Large intestine (tissue), 3 donors: ENCODE results near the gene ARHGAP26. TPM values are rescaled to one million over a fixed set of nuclear protein-coding genes. Genes with fewer than 3 reads are reported as not detected.

Experiments used
- DNase-seq, 2 donors: peaks; one replicate each; pipeline versions ENCODE4 v3.0.0 to v3.0.0-alpha.2; 2013
- H3K27ac ChIP-seq: one replicate; pipeline ENCODE4 v1.5.1; 2013; ENCODE audit warnings: low read length
- H3K27me3 ChIP-seq: 2 replicates; pipeline ENCODE4 v1.6.1; 2013; ENCODE audit warnings: low read length; ENCODE audit not compliant: control insufficient read depth, insufficient read depth
- H3K36me3 ChIP-seq: 2 replicates; pipeline ENCODE4 v1.6.1; 2013; ENCODE audit warnings: low read length; ENCODE audit not compliant: control insufficient read depth, insufficient read depth
- H3K4me1 ChIP-seq: one replicate; pipeline ENCODE4 v1.6.1; 2013; ENCODE audit warnings: low read length; ENCODE audit not compliant: control insufficient read depth, insufficient read depth
- H3K4me3 ChIP-seq: one replicate; pipeline ENCODE4 v1.5.1; 2013; ENCODE audit warnings: low read length
- H3K9me3 ChIP-seq: one replicate; pipeline ENCODE4 v1.6.1; 2013; ENCODE audit warnings: mild to moderate bottlenecking, low read depth, low read length, moderate library complexity; ENCODE audit not compliant: control insufficient read depth
- WGBS: methylation state at CpG from one replicate; pipeline ENCODE4 v1.1.5; 2013; ENCODE audit warnings: low lambda C conversion rate; ENCODE audit not compliant: insufficient coverage; 5-methylcytosine and 5-hydroxymethylcytosine counted together
- polyA plus RNA-seq: library from polyadenylated mRNA; unstranded; fragments of 120-200 nt; gene quantifications from one replicate; pipeline ENCODE4 v1.2.1, GENCODE V29; 2013

Gene ARHGAP26
- polyA plus RNA-seq, 1 donor: 31.8 TPM

DNA sequence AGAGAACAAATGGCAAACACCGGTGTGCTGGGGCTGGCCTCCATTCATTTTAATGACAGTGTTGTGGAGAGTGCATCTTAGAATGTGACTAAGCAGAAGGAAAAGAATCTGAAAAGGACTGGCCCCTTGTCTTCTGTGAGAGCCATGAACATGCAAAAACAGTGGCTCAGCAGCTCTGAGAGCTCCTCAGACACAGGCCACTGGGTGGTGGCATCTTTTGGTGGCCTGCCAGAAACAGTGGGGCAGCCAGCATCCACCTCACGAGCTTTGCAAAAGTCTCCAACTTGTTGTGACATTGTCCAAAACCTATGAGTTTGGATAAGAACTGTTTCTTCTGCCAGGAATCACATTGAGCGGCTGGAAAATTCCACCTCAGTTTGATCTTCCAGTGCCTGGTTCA lies 399.9 kb downstream of the ARHGAP26 start:
- Histone ChIP-seq H3K4me1 (peaks cover 40% of the 10 kb centered on the region), H3K4me3 (no peak overlapping the region), H3K27me3 (no peaks in the 10 kb centered on the region), H3K9me3 (no peaks in the 10 kb centered on the region), H3K36me3 (peaks cover 7% of the 10 kb centered on the region), H3K27ac (no peak overlapping the region)
- DNase-seq: no peak
- WGBS: no CpG with 5 or more reads among the region's 3 CpGs

DNA sequence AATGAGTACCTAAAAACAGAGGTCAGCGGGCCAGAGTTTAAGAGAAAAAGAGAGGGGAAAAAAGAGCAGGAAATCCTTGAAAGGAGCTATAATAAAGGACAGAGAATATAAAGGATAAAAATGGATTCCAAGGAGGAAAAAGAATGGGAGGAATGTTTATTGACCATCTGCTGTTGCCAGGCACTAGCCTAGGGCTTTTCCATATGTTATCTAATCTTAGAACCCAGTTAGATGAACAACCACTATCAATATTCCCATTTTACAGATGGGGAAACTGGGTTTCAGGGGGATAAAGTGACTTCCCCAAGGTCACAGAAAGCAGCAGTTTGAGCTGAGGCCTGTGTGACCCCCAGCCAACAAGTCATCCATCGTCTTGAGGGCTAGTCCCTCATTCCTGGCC lies 400.8 kb downstream of the ARHGAP26 start:
- WGBS: no CpG with 5 or more reads among the region's 2 CpGs
- no peak for DNase-seq
- H3K9me3 ChIP-seq: no peaks in the 10 kb centered on the region

DNA sequence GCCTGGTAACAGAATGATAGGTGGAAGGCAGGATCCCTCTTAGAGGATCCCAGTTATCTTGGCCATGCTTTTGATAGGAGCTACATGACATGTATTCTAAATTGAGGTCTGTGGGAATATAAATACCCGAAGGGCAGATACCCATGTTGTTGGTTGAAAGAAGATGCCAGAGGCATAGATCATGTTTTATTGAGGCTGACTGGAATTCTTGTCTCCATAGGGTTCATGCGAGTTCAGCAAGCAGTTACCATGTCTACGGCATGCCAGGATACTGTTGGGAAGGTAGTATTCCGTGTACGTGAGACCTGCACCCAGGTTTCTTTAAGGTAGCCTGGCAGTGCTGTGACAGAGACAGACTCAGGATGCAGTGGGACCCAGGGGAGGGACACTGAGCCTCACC lies 402.6 kb downstream of the ARHGAP26 start:
- DNase-seq: no peak
- peaks cover 17% of the 10 kb centered on the region for H3K4me1 ChIP-seq
- H3K36me3 ChIP-seq: peaks cover 7% of the 10 kb centered on the region
- H3K4me3 ChIP-seq: no peak overlapping the region
- H3K27ac ChIP-seq: no peak overlapping the region
- H3K9me3 ChIP-seq: no peaks in the 10 kb centered on the region
- H3K27me3 ChIP-seq: no peaks in the 10 kb centered on the region
- WGBS: no CpG with 5 or more reads among the region's 5 CpGs

More for the DNA sequence above, 400.8 kb downstream of the ARHGAP26 start:
- Histone ChIP-seq H3K27ac (no peak overlapping the region), H3K4me3 (no peak overlapping the region), H3K4me1 (peaks cover 33% of the 10 kb centered on the region), H3K27me3 (no peaks in the 10 kb centered on the region), H3K36me3 (peaks cover 7% of the 10 kb centered on the region)

DNA sequence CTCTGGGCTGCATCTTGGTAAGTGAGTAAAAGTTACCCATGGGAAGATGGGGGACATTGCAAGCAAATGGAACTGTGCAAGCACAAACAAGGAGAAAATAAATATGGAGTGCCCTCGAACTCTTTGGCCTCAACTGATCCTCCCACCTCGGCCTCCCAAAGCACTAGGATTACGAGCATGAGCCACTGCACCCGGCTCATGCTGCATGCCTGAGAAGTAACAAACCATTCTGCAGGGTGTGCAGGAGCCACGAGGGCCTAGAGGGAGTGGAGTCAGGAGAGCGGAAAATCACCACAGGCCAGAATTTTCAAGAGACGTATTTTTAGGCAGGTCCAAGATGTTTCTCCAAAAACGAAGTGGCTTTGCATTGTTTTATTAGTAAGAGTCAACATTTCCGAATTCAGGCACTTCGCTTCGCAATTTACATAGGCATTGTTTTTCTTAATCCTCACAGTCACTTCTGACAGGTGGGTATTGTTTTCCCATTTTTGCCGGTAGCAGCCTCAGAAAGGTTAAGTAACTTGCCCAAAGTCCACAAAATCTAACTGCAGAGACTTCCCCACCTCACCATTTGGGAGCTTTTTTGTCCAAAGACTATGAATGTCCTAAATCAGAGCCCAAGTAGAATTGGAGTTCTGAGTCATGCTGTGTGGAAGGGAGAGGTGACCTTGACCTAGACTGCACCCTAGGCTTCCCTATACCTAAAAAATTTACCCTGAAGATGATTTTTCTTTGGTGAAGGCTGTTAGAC lies 403.1 kb downstream of the ARHGAP26 start:
- WGBS: no CpG with 5 or more reads among the region's 12 CpGs
- no peak overlapping the region for H3K27ac ChIP-seq
- H3K9me3 ChIP-seq: no peaks in the 10 kb centered on the region
- peaks cover 12% of the 10 kb centered on the region for H3K4me1 ChIP-seq
- no peak overlapping the region for H3K4me3 ChIP-seq
- H3K27me3 ChIP-seq: no peaks in the 10 kb centered on the region
- peaks cover 7% of the 10 kb centered on the region for H3K36me3 ChIP-seq
- DNase-seq: no peak

DNA sequence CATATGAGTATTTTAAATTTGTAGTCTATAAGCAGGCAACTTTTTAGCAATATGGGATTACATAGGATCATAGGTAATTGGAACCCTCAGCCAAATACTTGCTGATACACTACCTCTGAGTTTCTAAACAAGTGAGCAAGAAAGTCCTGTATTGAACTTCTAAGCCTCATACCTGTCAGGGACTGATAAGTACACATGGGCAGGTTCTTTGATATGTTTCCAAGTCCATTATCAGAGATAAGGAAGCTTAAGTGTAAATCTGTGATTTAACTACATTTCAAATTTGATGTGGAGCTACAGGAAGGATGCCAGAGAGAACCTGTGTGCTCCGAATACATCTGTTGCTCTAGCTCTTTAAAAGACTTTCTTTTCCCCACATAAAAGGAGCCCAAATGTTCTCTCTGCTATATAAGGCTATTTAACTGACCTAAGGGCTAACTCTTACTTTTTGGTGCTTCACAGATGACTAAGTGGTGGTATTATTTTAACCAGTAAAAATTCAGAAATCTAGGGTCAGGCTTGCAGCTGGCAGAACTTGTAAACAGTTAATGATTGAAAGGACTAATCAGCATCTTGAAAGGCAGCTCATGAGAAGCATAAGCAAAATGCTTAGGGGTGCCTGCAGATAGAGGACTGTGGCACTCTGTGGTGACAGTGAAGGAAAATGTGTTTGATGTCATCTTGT lies 404.7 kb downstream of the ARHGAP26 start:
- no CpG with 5 or more reads among the region's 1 CpG for WGBS
- no peak for DNase-seq
- H3K4me3 ChIP-seq: no peak overlapping the region
- no peak overlapping the region for H3K27ac ChIP-seq
- no peaks in the 10 kb centered on the region for H3K4me1 ChIP-seq
- H3K36me3 ChIP-seq: peaks cover 10% of the 10 kb centered on the region
- no peaks in the 10 kb centered on the region for H3K9me3 ChIP-seq
- no peaks in the 10 kb centered on the region for H3K27me3 ChIP-seq

DNA sequence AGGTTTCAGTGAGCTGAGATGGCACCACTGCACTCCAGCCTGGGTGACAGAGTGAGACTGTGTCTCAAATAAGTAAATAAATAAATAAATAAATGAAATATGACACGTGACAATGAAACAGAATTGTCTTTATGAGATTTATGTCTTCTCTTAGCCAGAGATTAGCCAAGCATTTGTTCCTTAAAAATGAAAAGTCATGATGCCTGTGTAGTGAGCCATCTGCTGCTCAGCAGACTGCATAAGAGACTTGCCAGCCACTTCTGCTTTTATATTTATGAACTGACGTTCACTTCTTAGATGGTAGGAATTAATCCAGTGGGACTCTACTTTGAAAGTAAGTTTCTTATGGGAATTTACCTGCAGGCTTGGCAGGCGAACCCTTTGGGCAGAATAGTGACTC lies 405.9 kb downstream of the ARHGAP26 start:
- no peaks in the 10 kb centered on the region for H3K9me3 ChIP-seq
- H3K4me3 ChIP-seq: no peak overlapping the region
- H3K27me3 ChIP-seq: no peaks in the 10 kb centered on the region
- H3K4me1 ChIP-seq: no peaks in the 10 kb centered on the region
- WGBS: no CpG with 5 or more reads among the region's 3 CpGs
- H3K27ac ChIP-seq: no peak overlapping the region
- DNase-seq: no peak
- peaks cover 11% of the 10 kb centered on the region for H3K36me3 ChIP-seq

DNA sequence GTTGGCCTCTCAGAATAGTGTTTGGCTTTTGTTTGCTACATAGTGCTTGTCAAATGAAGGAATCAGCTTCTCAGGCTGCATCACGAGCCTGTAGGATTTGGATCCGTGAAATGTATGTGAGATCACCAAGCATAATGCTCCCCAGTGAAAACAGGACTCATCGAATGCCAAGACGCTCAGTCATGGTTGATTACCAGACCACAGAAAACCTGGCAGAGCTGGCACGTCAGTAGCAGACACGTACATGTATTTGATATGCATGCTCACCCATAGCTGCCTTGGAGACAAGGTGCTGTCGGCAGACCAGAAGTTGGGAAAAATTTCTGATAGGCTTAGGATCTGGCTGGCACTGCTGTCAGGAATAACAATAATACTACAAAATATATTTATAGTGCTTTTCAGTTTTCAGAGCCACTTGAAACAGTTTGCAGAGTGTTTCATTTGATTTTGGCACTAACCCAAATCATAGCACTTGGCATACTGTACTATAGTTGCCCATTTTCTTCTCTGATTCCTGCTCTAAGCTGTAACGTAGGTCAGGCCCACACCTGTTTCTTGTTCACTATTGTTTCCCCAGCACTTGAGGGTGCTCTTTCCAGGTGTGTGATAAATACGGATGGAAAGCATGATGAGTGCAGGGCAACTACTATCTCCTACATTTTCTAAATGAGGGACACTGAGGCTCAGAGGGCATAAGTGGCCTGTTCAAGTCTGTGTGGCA lies 407.2 kb downstream of the ARHGAP26 start:
- H3K27ac ChIP-seq: no peak overlapping the region

DNA sequence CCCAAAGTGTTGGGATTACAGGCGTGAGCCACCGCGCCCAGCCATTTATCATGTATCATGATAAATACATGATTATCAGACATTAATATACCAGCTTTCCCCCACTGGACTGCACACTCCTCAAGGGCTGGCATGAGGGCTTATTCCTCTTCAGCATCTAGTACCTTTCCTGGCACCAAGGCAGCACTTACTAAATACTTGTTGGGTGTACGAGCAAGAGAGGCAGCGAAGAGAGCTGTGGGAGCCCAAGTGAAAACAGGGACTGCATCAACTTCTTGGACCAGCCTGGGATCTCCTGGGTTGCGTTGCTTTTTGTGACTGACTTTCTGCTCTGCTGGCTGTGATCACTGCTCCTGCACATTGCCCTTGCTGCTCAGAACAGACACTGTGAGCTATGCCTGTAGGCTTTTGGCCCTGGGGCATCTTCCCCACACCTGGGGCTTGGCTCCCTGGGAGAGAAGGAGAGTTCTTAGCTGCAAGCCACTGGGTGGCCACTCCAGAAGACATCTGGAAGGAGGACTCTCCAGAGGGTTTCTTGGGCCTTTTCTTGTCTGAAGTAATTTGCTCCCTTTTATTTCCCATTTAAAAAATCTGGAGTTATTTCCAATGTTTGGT lies 409.1 kb downstream of the ARHGAP26 start:
- whole genome bisulfite sequencing: no CpG with 5 or more reads among the region's 6 CpGs
- no peaks in the 10 kb centered on the region for H3K9me3 ChIP-seq
- no peak for DNase-seq
- H3K27ac ChIP-seq: no peak overlapping the region
- H3K4me3 ChIP-seq: no peak overlapping the region
- no peaks in the 10 kb centered on the region for H3K27me3 ChIP-seq
- H3K4me1 ChIP-seq: peaks cover 10% of the 10 kb centered on the region
- H3K36me3 ChIP-seq: peaks cover 5% of the 10 kb centered on the region

More for the DNA sequence above, 407.2 kb downstream of the ARHGAP26 start:
- no peak overlapping the region for H3K4me3 ChIP-seq
- no peak for DNase-seq
- peaks cover 12% of the 10 kb centered on the region for H3K36me3 ChIP-seq
- H3K27me3 ChIP-seq: no peaks in the 10 kb centered on the region
- WGBS: no CpG with 5 or more reads among the region's 9 CpGs
- no peaks in the 10 kb centered on the region for H3K4me1 ChIP-seq
- H3K9me3 ChIP-seq: no peaks in the 10 kb centered on the region

DNA sequence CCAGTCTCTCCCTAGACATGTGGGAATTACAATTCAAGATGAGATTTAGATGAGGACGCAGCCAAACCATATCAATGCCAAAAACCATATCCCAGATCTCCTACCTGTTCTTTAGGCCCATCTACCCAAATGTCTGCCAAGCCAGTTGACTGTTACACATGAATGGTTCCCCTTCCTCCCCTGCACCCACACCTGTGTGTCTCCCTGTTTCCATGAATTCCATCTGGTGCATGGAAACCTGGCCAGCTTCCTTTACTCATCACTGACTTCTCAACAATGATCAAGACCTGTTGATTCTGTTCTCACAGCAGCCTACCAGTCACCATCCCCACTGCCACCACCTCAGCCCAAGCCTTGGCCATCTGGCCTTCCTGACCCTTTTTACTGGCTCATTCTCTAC lies 410.6 kb downstream of the ARHGAP26 start:
- Histone ChIP-seq H3K4me3 (no peak overlapping the region), H3K9me3 (no peaks in the 10 kb centered on the region), H3K27ac (no peak overlapping the region), H3K36me3 (peaks cover 5% of the 10 kb centered on the region), H3K27me3 (no peaks in the 10 kb centered on the region), H3K4me1 (peaks cover 10% of the 10 kb centered on the region)
- no CpG with 5 or more reads among the region's 1 CpG for WGBS
- no peak for DNase-seq

DNA sequence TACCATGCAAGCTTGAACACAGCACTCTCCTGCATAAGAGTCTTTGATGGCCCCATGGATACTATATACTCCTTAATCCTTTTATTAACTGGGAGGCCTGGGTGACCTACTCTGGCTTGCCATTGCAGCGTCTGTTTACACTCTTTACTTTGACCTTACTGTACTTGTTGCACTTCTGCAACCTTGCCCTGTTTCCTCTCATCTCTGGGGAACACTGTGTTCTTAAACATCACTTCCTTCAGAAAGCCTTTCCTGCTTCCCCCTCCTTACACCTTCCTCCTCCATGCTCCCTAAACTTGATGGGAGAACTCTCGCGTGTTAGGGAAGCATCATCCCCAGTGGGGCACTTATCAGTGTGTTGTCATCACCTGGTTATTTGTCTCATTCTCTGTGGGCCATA lies 411.0 kb downstream of the ARHGAP26 start:
- no peak for DNase-seq
- no peak overlapping the region for H3K4me3 ChIP-seq
- H3K4me1 ChIP-seq: peaks cover 10% of the 10 kb centered on the region
- peaks cover 5% of the 10 kb centered on the region for H3K36me3 ChIP-seq
- WGBS: no CpG with 5 or more reads among the region's 3 CpGs
- no peaks in the 10 kb centered on the region for H3K9me3 ChIP-seq
- H3K27ac ChIP-seq: no peak overlapping the region
- H3K27me3 ChIP-seq: no peaks in the 10 kb centered on the region
